ENCODE data around the gene PCDHGA6.
"Not testable (repeated sequence)": the region's sequence is repeated elsewhere in the genome, so short reads cannot be mapped to it uniquely, and the experiment has no call there.

GRCh38 chr5:141346017-141346416 lies 27.7 kb upstream of the PCDHGA6 start:
- TF ChIP-seq RARB (CRISPR knock-in tag; IDR thresholded peaks at IDR 0.05); ZFP3 (CRISPR knock-in tag; IDR thresholded peaks at IDR 0.05); ESRRG (CRISPR knock-in tag; IDR thresholded peaks at IDR 0.05); ZNF565 (CRISPR knock-in tag; conservative IDR thresholded peaks at IDR 0.05; ENCODE audit: low read depth); TCF4 (CRISPR knock-in tag; IDR thresholded peaks at IDR 0.05; ENCODE audit: borderline replicate concordance); ISL1 (CRISPR knock-in tag; IDR thresholded peaks at IDR 0.05); TOX (CRISPR knock-in tag; IDR thresholded peaks at IDR 0.05; ENCODE audit: borderline replicate concordance); ARNTL (CRISPR knock-in tag; IDR thresholded peaks at IDR 0.05; ENCODE audit: borderline replicate concordance, low read depth): not testable (repeated sequence)
- TF ChIP-seq, protein P1, sequence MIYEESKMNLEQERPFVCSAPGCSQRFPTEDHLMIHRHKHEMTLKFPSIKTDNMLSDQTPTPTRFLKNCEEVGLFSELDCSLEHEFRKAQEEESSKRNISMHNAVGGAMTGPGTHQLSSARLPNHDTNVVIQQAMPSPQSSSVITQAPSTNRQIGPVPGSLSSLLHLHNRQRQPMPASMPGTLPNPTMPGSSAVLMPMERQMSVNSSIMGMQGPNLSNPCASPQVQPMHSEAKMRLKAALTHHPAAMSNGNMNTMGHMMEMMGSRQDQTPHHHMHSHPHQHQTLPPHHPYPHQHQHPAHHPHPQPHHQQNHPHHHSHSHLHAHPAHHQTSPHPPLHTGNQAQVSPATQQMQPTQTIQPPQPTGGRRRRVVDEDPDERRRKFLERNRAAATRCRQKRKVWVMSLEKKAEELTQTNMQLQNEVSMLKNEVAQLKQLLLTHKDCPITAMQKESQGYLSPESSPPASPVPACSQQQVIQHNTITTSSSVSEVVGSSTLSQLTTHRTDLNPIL (CRISPR knock-in tag; IDR thresholded peaks at IDR 0.05; ENCODE audit: low read depth) = not testable (repeated sequence)
- TF ChIP-seq, protein P2, sequence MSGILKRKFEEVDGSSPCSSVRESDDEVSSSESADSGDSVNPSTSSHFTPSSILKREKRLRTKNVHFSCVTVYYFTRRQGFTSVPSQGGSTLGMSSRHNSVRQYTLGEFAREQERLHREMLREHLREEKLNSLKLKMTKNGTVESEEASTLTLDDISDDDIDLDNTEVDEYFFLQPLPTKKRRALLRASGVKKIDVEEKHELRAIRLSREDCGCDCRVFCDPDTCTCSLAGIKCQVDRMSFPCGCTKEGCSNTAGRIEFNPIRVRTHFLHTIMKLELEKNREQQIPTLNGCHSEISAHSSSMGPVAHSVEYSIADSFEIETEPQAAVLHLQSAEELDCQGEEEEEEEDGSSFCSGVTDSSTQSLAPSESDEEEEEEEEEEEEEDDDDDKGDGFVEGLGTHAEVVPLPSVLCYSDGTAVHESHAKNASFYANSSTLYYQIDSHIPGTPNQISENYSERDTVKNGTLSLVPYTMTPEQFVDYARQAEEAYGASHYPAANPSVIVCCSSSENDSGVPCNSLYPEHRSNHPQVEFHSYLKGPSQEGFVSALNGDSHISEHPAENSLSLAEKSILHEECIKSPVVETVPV (CRISPR knock-in tag; IDR thresholded peaks at IDR 0.05) = not testable (repeated sequence)
